GM18870 (cell line): ENCODE data around the gene MATN1.

ENCODE experiments used
- ATAC-seq: cut with Tn5 transposase; IDR thresholded peaks from one replicate; pipeline ENCODE4 v1.9.1; 2021; ENCODE audit warnings: moderate library complexity; ENCODE audit not compliant: unreplicated experiment

Gene MATN1

GRCh38 chr1:30745834-30746208 is 22.4 kb upstream of the MATN1 start:
- ATAC-seq, result no peak

GRCh38 chr1:30745156-30745833 is 21.9 kb upstream of the MATN1 start:
- no peak for ATAC-seq

DNA sequence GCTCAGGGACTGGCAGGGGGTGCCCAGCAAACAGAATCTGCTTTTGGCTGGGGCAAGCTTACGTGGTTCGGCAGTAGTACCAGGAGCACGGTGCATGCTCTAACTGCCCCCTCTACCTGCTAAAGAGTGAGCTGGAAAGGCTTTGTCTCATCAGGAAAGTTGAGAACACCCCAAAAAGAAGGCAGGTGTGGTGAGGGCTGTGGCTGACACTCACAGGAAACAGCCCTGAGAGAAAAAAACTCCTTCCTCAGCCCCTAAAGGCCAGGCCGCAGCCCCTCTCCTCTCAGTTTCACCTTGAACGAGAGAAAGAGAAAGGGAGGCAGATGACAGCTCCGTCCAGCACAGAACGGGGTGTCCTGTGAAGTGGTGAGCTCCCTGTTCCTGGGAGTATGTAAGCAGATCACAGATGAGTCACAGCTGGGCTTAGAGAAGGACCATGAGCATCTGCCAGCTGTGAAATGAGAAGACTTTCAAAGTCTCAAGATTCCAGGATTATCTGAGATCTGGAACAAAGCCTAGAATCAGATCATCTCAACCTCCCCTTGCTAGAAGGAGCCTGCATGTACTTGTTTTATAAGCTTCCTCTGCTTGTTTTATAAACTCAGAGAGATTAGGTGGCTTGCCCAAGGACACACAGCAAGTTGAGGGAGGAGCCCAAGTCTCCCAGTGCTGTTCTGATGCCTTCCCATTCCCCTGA is 20.8 kb upstream of the MATN1 start:
- ATAC-seq, result no peak

GRCh38 chr1:30743584-30744059 is 20.2 kb upstream of the MATN1 start:
- no peak for ATAC-seq

GRCh38 chr1:30742963-30743559 is 19.7 kb upstream of the MATN1 start:
- ATAC-seq, result no peak

DNA sequence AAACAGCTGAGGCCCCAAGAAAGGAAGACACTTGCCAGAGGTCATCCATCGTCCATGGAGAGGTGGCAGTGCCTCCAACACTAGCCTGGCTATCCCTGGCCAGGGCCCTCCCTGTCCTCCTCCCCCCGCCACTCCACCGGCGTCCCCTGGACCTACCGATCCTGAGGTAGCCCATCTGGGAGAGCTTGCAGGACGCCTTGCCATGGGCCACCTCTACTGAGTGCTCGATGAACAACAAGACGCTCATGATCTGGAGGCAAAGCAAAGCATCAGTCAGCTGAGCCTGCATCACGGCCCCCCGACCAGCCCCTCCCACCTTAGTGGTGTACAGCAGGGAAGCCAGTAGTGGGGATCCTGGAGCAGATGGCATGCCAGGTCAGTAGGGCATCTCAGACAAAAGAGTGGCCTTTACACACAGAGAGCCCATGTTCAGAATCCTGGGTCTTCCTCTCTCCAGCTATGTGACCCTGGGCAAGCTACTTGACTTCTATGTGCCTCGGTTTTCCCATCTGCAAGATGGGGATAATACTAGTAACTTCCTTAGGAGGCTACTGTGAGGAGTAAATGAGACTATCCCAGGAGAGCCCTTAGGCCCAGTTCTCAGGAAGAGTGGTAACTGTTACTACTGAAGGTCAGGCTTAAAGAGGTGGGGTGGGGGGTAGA is 19.0 kb upstream of the MATN1 start:
- no peak for ATAC-seq

DNA sequence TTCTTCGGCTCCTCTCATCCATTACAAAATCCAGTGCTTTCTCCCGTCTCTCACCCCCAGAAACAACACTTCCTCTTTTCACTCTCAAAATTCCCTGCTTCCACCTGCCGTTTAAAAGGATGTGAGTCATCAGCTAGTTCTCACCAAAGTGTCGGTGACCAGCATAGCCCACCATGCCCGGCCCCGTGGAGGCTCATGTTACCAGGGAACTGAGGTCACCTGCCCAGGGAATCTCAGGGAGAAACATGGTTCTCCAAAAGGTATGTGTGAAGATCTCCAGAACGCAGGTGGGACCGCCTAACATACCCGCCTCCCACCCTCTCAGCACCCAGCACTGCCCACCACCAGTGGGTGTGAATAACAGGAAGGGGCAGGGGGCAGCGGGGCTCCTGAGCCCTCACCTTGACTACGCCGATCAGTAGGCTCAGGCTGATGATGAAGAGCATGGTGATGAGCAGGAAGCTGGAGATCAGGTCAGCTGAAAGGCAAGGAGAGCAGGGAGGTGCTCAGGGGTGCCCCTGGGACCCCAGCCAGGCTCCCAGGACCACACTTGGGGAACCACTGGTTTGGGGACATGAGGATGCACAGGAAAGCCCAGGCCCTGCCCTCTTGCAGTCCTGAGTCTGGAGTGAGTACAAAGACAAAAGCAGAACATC is 18.0 kb upstream of the MATN1 start:
- no peak for ATAC-seq

GRCh38 chr1:30740251-30741238 is 17.2 kb upstream of the MATN1 start:
- ATAC-seq, result no peak

GRCh38 chr1:30739601-30740000 is 16.2 kb upstream of the MATN1 start:
- ATAC-seq, result no peak

- no peak for ATAC-seq
Measured at GRCh38 chr1:30738715-30739559, 15.6 kb upstream of the MATN1 start.

- ATAC-seq, result no peak
Measured at GRCh38 chr1:30738040-30738714, 14.8 kb upstream of the MATN1 start.

GRCh38 chr1:30737357-30738039 is 14.1 kb upstream of the MATN1 start:
- ATAC-seq, result no peak

DNA sequence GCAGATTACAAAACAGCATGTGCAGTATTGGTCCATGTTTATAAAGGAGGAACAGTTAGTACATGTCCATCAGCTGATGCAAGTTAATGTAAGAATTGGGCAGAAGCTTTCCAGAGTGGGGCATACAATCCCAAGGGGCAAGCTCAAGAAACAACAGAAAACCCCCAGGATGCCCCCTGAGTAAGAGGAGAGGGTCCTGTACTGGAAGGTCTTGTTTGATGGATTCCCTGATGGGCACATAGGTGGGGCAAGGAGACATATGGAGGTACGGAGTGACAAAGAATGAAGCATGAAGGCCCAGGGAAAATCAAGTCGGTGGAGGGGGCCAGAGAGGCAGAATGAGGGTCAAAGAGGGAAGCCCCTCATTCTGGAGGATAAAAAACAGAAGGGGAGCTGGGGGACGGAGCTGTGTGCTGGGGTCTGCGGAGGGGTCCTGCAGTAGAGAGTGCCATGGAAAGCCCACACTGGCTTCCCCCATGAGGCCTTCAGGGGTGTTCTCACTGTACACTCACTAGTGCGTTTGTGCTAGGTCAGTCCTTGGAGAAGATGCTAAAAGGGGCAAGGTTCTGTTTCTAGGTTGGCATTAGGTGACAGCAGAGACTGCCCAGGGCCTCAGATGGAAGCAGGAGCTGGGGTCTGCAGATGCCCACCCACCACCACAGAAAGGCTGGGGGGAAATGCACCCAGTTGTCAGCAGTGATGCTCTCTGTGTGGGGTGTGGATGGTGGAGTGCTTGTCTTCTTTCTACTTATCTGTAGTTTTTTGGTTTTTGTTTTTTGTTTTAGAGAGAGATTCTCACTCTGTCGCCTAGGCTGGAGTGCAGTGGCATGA is 12.5 kb upstream of the MATN1 start:
- no peak for ATAC-seq

DNA sequence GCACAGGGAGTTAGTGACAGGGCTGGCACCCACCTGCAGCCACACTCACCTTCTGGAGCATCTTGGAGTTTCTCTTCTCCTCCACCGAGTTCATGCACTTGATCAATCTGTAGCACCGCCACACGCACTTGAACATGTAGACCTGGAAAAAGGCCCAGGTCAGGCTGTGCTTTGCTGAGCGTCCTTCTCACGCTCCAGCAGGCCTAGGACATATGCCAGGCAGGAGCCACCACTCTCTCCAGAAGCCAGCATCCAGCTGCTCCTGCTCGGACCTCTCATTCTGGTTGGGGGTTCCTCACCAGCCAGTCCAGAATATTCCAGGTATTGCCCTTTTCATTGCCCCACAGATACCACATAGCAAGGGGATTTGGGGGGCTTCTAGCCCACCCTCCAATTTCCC is 11.7 kb upstream of the MATN1 start:
- ATAC-seq, result no peak

DNA sequence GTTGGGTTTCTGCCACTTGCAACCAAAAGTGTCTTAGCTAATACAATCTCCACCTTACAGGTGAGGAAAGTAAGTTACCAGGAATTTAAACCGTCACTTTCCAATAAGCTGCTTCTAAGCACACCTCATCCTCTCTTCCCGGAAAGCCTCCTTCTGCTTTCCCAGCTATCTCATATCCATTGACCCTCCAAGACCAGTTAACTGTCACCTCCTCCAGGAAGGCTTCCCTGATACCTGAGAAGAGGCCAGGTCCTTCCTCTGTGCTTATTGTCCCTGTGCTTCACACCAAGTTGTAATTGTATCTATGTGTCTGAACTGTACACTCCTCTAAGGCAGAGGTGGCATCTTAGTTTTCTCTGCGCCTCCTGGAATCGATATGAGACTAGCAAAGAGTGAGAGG is 11.2 kb upstream of the MATN1 start:
- ATAC-seq, result no peak

- ATAC-seq, result no peak
Measured at GRCh38 chr1:30734106-30734505, 10.7 kb upstream of the MATN1 start.

DNA sequence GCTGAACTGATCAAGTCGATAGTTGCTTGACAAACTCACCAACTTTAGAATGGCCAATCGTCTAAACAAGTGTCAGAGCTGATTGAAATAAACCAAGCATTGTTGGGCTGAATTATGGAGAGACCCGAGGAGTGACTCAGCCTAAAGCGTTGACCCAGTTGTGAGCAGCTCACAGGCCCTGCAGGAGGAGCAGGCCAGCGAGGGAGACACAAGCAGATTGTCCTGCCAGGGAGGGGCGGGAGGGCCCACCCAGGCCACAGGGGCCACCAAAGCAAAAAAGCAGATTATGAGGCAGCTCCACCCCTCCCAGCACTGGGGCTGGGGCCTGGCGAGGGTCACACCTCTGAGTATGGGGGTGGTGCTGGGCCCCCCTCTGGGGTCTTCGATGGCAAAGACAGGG is 10.1 kb upstream of the MATN1 start:
- ATAC-seq, result no peak
